Measurements from ENCODE around the gene PSORS1C2. TPM values are rescaled to one million over a fixed set of nuclear protein-coding genes. Genes with fewer than 3 reads are reported as not detected.
A peak's percentile ranks its signal among the peaks of the same experiment; 100 is the strongest.

PSORS1C2 gene
- total and polyA plus RNA-seq, 2 experiments from 2014 or later: not detected

DNA sequence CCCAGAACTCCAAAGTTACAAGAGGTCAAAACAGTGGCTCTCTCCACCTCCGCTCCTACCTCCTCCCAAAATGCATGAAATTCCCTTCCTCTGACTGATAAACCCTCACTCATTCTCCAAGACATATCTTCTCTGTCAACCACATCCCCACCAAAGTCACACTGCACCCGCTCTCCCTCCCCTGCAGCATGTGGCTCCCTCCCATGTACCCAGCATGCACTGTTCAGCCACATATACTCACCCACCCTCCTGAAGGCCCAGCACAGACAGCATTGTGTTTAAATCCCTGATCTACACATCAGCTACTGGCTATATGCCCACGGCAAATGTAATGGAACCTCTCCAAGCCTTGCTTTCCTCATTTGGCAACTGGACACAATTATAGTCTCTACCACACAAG lies 37.1 kb upstream of the PSORS1C2 start:
- no peak for TF ChIP-seq EZH2phosphoT487 (IDR thresholded peaks at IDR 0.05; ENCODE audit: insufficient read depth, low read depth)
- no peak for TF ChIP-seq EZH2 (IDR thresholded peaks at IDR 0.05; ENCODE audit: insufficient read depth, poor library complexity, severe bottlenecking)
- Histone ChIP-seq H4K20me1 (ENCODE audit: insufficient read depth) (no peaks in the 10 kb centered on the region), H3K27me3 (replicated peaks; ENCODE audit: insufficient read depth) (no peaks in the 10 kb centered on the region), H3K27ac (peak overlapping the region; percentile 51), H3K9me3 (ENCODE audit: low read depth) (no peaks in the 10 kb centered on the region), H3K9ac (peak overlapping the region; percentile 31; the same call in 1 of the 2 replicates), H3K9me2 (ENCODE audit: insufficient read depth) (no peaks in the 10 kb centered on the region), H3K4me1 (ENCODE audit: insufficient read depth) (peaks cover 13% of the 10 kb centered on the region), H3K79me2 (ENCODE audit: insufficient read depth) (no peaks in the 10 kb centered on the region), H3F3A (ENCODE audit: insufficient read depth) (peaks cover 12% of the 10 kb centered on the region; the same call in 1 of the 2 replicates), H3K4me3 (no peak overlapping the region), H3K36me3 (ENCODE audit: low read depth) (no peaks in the 10 kb centered on the region), H3K4me2 (ENCODE audit: unreplicated experiment) (peak overlapping the region; percentile 54), H2AFZ (peak overlapping the region; percentile 74)
- 31 to 35% methylated on average over 3 of the region's 3 CpGs for WGBS, 2 experiments (ENCODE audit: low coverage in 1 of 2, low lambda C conversion rate in 2 of 2, missing lambda C conversion rate in 2 of 2)
- in situ Hi-C loops (cut with MboI): no loop called here
- peak; percentile 69 for DNase-seq

DNA sequence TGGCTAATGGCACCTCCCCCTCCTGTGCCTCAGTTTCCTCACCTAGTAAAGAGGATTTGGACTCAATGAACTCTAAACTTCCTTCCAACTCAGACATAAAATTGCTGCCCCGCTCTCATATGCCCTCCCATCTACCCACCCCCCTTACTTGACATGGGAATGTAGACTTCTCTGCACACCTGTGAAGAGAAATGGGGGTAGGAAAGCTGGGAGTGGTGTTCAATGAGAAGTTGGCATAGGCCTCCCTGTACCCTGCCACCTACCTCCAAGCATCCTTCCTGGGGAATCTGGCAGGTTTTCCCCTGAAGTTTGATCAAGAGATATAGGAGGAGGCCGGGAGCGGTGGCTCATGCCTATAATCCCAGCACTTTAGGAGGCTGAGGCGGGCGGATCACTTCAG lies 35.5 kb upstream of the PSORS1C2 start:
- no peak overlapping the region for H3K27ac ChIP-seq
- H3K36me3 ChIP-seq (ENCODE audit: low read depth): no peaks in the 10 kb centered on the region
- H3K4me2 ChIP-seq (ENCODE audit: unreplicated experiment): no peak overlapping the region
- H4K20me1 ChIP-seq (ENCODE audit: insufficient read depth): no peaks in the 10 kb centered on the region
- no peak overlapping the region for H3K9ac ChIP-seq
- H3F3A ChIP-seq (ENCODE audit: insufficient read depth): peaks cover 12% of the 10 kb centered on the region; the same call in 1 of the 2 replicates
- H3K9me3 ChIP-seq (ENCODE audit: low read depth): no peaks in the 10 kb centered on the region
- H3K4me3 ChIP-seq: no peak overlapping the region
- DNase-seq: no peak
- H2AFZ ChIP-seq: no peak overlapping the region
- H3K4me1 ChIP-seq (ENCODE audit: insufficient read depth): peaks cover 13% of the 10 kb centered on the region
- in situ Hi-C loops (cut with MboI): no loop called here
- no peaks in the 10 kb centered on the region for H3K27me3 ChIP-seq (replicated peaks; ENCODE audit: insufficient read depth)
- WGBS, 2 experiments (ENCODE audit: low coverage in 1 of 2, low lambda C conversion rate in 2 of 2, missing lambda C conversion rate in 2 of 2): 91 to 96% methylated on average over 5 of the region's 5 CpGs
- TF ChIP-seq EZH2 (IDR thresholded peaks at IDR 0.05; ENCODE audit: insufficient read depth, poor library complexity, severe bottlenecking) (no peak), EZH2phosphoT487 (IDR thresholded peaks at IDR 0.05; ENCODE audit: insufficient read depth, low read depth) (no peak)
- H3K79me2 ChIP-seq (ENCODE audit: insufficient read depth): no peaks in the 10 kb centered on the region
- H3K9me2 ChIP-seq (ENCODE audit: insufficient read depth): no peaks in the 10 kb centered on the region

- no peak overlapping the region for H3K4me2 ChIP-seq (ENCODE audit: unreplicated experiment)
- H3K4me1 ChIP-seq (ENCODE audit: insufficient read depth): peaks cover 13% of the 10 kb centered on the region
- H3K9me2 ChIP-seq (ENCODE audit: insufficient read depth): no peaks in the 10 kb centered on the region
- H3K4me3 ChIP-seq: no peak overlapping the region
- no peaks in the 10 kb centered on the region for H3K36me3 ChIP-seq (ENCODE audit: low read depth)
- no peak for TF ChIP-seq EZH2phosphoT487 (IDR thresholded peaks at IDR 0.05; ENCODE audit: insufficient read depth, low read depth)
- no peaks in the 10 kb centered on the region for H3K79me2 ChIP-seq (ENCODE audit: insufficient read depth)
- WGBS, 2 experiments (ENCODE audit: low coverage in 1 of 2, low lambda C conversion rate in 2 of 2, missing lambda C conversion rate in 2 of 2): 66 to 75% methylated on average over 3 of the region's 3 CpGs
- H3K9me3 ChIP-seq (ENCODE audit: low read depth): no peaks in the 10 kb centered on the region
- H2AFZ ChIP-seq: no peak overlapping the region
- no peaks in the 10 kb centered on the region for H4K20me1 ChIP-seq (ENCODE audit: insufficient read depth)
- no peak overlapping the region for H3K27ac ChIP-seq
- H3F3A ChIP-seq (ENCODE audit: insufficient read depth): peaks cover 18% of the 10 kb centered on the region; the same call in 1 of the 2 replicates
- DNase-seq: no peak
- in situ Hi-C loops (cut with MboI): no loop called here
- no peaks in the 10 kb centered on the region for H3K27me3 ChIP-seq (replicated peaks; ENCODE audit: insufficient read depth)
- no peak overlapping the region for H3K9ac ChIP-seq
Observed at GRCh38 chr6:31173406-31173805, 34.5 kb upstream of the PSORS1C2 start.

- no peak for DNase-seq
- no peaks in the 10 kb centered on the region for H3K27me3 ChIP-seq (replicated peaks; ENCODE audit: insufficient read depth)
- no peaks in the 10 kb centered on the region for H3K79me2 ChIP-seq (ENCODE audit: insufficient read depth)
Observed at GRCh38 chr6:31172973-31173384, 34.1 kb upstream of the PSORS1C2 start.

More at GRCh38 chr6:31172973-31173384, 34.1 kb upstream of the PSORS1C2 start:
- TF ChIP-seq EZH2phosphoT487 (IDR thresholded peaks at IDR 0.05; ENCODE audit: insufficient read depth, low read depth) (no peak), EZH2 (IDR thresholded peaks at IDR 0.05; ENCODE audit: insufficient read depth, poor library complexity, severe bottlenecking) (no peak)
- H3K4me3 ChIP-seq: no peak overlapping the region
- in situ Hi-C loops (cut with MboI): no loop called here
- no peak overlapping the region for H2AFZ ChIP-seq
- H3K9me2 ChIP-seq (ENCODE audit: insufficient read depth): no peaks in the 10 kb centered on the region
- no peak overlapping the region for H3K9ac ChIP-seq
- no peak overlapping the region for H3K27ac ChIP-seq
- WGBS, 2 experiments (ENCODE audit: low coverage in 1 of 2, low lambda C conversion rate in 2 of 2, missing lambda C conversion rate in 2 of 2): 71 to 76% methylated on average over 5 of the region's 5 CpGs
- H3K36me3 ChIP-seq (ENCODE audit: low read depth): no peaks in the 10 kb centered on the region
- no peaks in the 10 kb centered on the region for H4K20me1 ChIP-seq (ENCODE audit: insufficient read depth)
- no peak overlapping the region for H3K4me2 ChIP-seq (ENCODE audit: unreplicated experiment)
- no peaks in the 10 kb centered on the region for H3K9me3 ChIP-seq (ENCODE audit: low read depth)
- H3K4me1 ChIP-seq (ENCODE audit: insufficient read depth): peaks cover 13% of the 10 kb centered on the region
- H3F3A ChIP-seq (ENCODE audit: insufficient read depth): peaks cover 18% of the 10 kb centered on the region; the same call in 1 of the 2 replicates

Measured in GM23248 (cell line).